HepG2 (cell line): ENCODE data around the gene EPHA6.

Experiments
- ARNT2 ChIP-seq: sonication (generic); formaldehyde crosslinking; IDR thresholded peaks from 2 replicates; pipeline ENCODE4 v1.8.0; 2022; ENCODE audit warnings: mild to moderate bottlenecking, low read depth, missing genetic modification reagents, moderate library complexity
- BHLHE40 ChIP-seq: IDR thresholded peaks from 2 replicates; pipeline ENCODE4 v1.6.1; 2011; ENCODE audit warnings: low read length, improper control_type of control experiment
- CHCHD3 ChIP-seq: sonication (generic); formaldehyde crosslinking; IDR thresholded peaks from 2 replicates; pipeline ENCODE4 v1.8.0; 2022; ENCODE audit warnings: mild to moderate bottlenecking, missing genetic modification reagents, moderate library complexity
- ELF1 ChIP-seq: sonication (generic); formaldehyde crosslinking; IDR thresholded peaks from 2 replicates; pipeline ENCODE4 v1.4.0; 2020; ENCODE audit warnings: missing genetic modification reagents
- KDM1A ChIP-seq: IDR thresholded peaks from 2 replicates; pipeline ENCODE4 v1.6.1; 2016; ENCODE audit warnings: missing compliant biosample characterization
- MYC ChIP-seq: sonication (generic); formaldehyde crosslinking; IDR thresholded peaks from 2 replicates; pipeline ENCODE4 v1.9.0; 2021; ENCODE audit warnings: missing genetic modification reagents, borderline replicate concordance
- PBX2 ChIP-seq: IDR thresholded peaks from 2 replicates; pipeline ENCODE4 v1.6.1; 2016; ENCODE audit warnings: control low read depth
- TAF1 ChIP-seq: sonication (generic); formaldehyde crosslinking; IDR thresholded peaks from 2 replicates; pipeline ENCODE4 v1.4.0; 2020; ENCODE audit warnings: missing genetic modification reagents
- UBTF ChIP-seq: sonication (generic); formaldehyde crosslinking; IDR thresholded peaks from 2 replicates; pipeline ENCODE4 v1.4.0; 2020; ENCODE audit warnings: mild to moderate bottlenecking, missing genetic modification reagents
- ZBTB4 ChIP-seq: sonication (generic); formaldehyde crosslinking; IDR thresholded peaks from 2 replicates; pipeline ENCODE4 v1.4.0; 2020; ENCODE audit warnings: missing genetic modification reagents, mild to moderate bottlenecking, borderline replicate concordance
- ZEB1 ChIP-seq: IDR thresholded peaks from 2 replicates; pipeline ENCODE4 v1.6.1; 2012; ENCODE audit warnings: mild to moderate bottlenecking, low read depth, inconsistent platforms; ENCODE audit not compliant: insufficient replicate concordance
- ZNF24 ChIP-seq: fragments of 450-650 bp; IDR thresholded peaks from 2 replicates; pipeline ENCODE4 v1.6.1; 2017; ENCODE audit warnings: antibody characterized with exemption, mild to moderate bottlenecking
- ZNF724P ChIP-seq: sonication (generic); formaldehyde crosslinking; IDR thresholded peaks from 2 replicates; pipeline ENCODE4 v1.8.0; 2022; ENCODE audit warnings: missing genetic modification reagents, borderline replicate concordance
- TF ChIP-seq, protein P1 (sequence below): sonication (generic); formaldehyde crosslinking; conservative IDR thresholded peaks from 2 replicates; pipeline ENCODE4 v1.8.1; 2023; ENCODE audit warnings: missing genetic modification reagents

DNA sequence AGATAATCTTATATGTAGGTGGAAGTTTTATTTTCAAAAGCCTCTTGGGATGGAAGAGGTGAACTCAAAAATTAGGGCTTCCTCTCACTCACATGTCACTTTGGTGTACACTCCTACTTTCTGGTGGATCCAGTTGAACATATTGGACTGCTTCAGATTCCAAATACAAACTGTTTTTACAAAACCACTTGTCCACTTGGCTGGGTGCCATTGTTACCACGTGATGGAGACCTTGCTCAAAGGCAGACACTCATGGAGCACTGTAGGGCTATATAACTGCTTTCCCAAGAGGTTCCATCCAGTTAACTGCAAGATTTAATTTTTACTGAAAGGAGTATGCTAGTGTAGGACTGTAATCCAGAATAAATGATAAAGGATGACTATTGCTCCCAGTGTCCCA is 307.0 kb downstream of the EPHA6 start:
- TF ChIP-seq MYC (CRISPR knock-in tag) (no peak), KDM1A (no peak), ZNF24 (no peak), UBTF (CRISPR knock-in tag) (no peak), PBX2 (CRISPR knock-in tag) (no peak), ARNT2 (CRISPR knock-in tag) (no peak), ELF1 (no peak), BHLHE40 (no peak), TAF1 (CRISPR knock-in tag) (no peak), CHCHD3 (no peak), ZNF724P (CRISPR knock-in tag) (no peak), ZBTB4 (CRISPR knock-in tag) (no peak), ZEB1 (no peak)
- TF ChIP-seq, protein P1, sequence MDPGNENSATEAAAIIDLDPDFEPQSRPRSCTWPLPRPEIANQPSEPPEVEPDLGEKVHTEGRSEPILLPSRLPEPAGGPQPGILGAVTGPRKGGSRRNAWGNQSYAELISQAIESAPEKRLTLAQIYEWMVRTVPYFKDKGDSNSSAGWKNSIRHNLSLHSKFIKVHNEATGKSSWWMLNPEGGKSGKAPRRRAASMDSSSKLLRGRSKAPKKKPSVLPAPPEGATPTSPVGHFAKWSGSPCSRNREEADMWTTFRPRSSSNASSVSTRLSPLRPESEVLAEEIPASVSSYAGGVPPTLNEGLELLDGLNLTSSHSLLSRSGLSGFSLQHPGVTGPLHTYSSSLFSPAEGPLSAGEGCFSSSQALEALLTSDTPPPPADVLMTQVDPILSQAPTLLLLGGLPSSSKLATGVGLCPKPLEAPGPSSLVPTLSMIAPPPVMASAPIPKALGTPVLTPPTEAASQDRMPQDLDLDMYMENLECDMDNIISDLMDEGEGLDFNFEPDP: no peak
